RCC 7860 (cell line): Measurements from ENCODE around the gene SVOP.
"Not testable (repeated sequence)": the region's sequence is repeated elsewhere in the genome, so short reads cannot be mapped to it uniquely, and the experiment has no call there.

Source experiments
- DNase-seq: peaks from one replicate; pipeline ENCODE4 v3.0.0-alpha.2; 2015; ENCODE audit warnings: low spot score
- FAIRE-seq: peaks from 2 replicates; lab custom pipeline; 2012; peaks lifted over from hg19 to GRCh38; lab: Jason Lieb, UNC

Gene SVOP, protein sequence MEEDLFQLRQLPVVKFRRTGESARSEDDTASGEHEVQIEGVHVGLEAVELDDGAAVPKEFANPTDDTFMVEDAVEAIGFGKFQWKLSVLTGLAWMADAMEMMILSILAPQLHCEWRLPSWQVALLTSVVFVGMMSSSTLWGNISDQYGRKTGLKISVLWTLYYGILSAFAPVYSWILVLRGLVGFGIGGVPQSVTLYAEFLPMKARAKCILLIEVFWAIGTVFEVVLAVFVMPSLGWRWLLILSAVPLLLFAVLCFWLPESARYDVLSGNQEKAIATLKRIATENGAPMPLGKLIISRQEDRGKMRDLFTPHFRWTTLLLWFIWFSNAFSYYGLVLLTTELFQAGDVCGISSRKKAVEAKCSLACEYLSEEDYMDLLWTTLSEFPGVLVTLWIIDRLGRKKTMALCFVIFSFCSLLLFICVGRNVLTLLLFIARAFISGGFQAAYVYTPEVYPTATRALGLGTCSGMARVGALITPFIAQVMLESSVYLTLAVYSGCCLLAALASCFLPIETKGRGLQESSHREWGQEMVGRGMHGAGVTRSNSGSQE

GRCh38 chr12:109020796-109021380, at the start of gene SVOP:
Gene SVOP (minus strand): TSS chr12:109021068. CDS start chr12:109020868, 200 bp downstream.
- no peak for FAIRE-seq
- peak; percentile 15 for DNase-seq

DNA sequence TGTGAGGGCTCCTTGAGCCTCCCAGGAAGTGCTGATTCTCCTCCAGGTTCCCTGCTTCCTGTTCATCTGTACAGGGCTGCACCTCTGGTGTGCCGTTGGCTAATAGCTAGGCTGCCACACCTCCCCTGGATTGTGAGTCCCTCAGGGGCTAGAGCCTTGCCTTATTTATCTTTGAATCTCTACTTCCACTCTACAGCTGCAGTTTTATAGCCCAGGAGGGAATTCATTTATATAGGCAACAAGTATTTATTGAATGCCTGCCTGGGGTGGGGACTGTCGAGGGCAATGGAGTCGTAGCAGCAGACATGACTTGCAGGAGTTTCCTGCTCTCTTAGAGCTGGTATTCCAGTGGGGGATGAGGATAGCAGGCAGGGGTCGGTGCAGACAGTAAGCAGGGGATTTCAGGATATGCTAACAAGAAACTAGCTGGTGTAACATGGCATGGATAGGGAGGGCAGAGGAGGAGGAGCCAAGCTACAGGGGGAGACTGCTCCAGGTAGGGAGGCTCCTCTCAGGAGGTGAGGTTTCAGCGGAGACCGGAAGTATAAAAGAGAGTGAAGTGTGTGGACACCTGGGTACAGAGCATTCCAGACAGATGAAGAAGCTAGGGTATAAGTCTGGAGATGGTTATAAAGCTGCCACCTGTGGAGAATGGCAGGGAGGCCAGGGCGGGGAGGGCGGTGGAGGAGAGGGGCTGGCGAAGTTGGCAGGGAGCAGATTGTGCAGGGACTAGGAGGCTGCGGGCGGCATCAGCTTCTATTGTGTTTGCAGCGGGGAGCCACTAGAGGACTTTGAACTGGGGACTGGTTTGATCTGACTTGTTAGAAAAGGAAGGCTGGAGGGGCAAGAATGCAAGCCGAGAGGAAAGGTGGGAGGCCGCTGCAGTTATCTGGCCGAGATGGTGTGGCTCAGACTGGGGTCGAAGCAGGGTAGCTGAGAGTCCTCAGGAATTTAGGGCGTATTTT, 48.7 kb upstream of the SVOP start:
- FAIRE-seq, result no peak

DNA sequence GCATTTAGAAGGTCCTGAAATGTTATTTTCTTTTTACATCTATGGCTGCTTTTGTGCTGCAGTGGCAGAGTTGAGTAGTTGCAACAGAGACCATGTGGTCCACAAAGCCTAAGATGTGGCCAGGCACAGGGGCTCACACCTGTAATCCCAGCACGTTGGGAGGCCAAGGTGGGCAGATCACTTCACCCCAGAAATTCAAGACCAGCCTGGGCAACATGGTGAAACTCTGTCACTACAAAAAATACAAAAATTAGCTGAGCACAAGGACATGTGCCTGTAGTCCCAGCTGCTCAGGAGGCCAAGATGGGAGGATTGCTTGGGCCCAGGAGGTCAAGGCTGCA, 45.0 kb upstream of the SVOP start:
- no peak for FAIRE-seq
- no peak for DNase-seq

More for the DNA sequence above, 48.7 kb upstream of the SVOP start:
- no peak for DNase-seq

GRCh38 chr12:109065154-109065852, 44.4 kb upstream of the SVOP start:
- DNase-seq, result no peak
- FAIRE-seq, result no peak

GRCh38 chr12:109064143-109064542, 43.3 kb upstream of the SVOP start:
- FAIRE-seq (no peak), DNase-seq (no peak)

- no peak for FAIRE-seq
- DNase-seq, result no peak
Observed at GRCh38 chr12:109058773-109059172, 37.9 kb upstream of the SVOP start.

DNA sequence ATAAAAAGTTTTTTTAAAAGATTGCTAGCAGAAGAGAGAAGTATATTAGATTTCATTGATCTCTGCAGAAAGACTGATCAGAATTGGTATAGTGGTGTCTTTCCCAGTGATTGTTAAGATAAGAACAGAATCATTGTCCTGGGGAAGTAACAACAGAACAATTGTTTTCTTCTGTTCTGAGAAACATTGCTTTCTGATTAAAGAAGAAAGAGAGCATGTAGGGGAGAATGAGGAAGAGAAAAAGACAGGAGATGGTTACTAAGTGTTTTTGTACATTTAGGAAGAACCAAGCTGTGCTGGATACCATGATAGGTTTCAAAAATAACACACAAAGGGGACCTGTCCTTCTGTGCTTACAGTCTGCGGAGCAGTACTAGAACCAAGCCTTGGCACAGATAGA, 36.5 kb upstream of the SVOP start:
- FAIRE-seq (no peak), DNase-seq (no peak)

DNA sequence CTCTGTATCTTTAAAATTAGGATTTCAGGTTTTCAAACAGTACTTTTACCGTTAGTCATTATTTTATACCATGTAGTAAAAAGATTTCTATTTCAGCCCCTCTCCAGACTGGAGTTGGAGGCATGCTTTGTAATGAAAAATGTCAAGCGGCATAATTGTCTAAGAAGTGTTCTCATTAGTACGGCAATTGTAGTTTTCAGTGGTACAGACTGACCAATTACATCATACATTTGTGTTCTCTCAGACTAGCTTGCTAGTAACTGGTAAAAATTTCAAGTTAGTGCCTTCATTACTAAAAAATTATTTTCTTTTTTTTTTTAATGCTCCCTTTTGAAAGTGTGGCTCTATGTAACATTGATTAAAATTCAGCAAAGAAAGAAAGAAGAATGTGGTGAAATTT, 36.0 kb upstream of the SVOP start:
- FAIRE-seq (no peak), DNase-seq (no peak)

GRCh38 chr12:109054520-109054919, 33.7 kb upstream of the SVOP start:
- DNase-seq (no peak), FAIRE-seq (no peak)

GRCh38 chr12:109054124-109054513, 33.3 kb upstream of the SVOP start:
- not testable (repeated sequence) for FAIRE-seq, DNase-seq

- FAIRE-seq (no peak), DNase-seq (no peak)
Observed at GRCh38 chr12:109053382-109054123, 32.7 kb upstream of the SVOP start.

DNA sequence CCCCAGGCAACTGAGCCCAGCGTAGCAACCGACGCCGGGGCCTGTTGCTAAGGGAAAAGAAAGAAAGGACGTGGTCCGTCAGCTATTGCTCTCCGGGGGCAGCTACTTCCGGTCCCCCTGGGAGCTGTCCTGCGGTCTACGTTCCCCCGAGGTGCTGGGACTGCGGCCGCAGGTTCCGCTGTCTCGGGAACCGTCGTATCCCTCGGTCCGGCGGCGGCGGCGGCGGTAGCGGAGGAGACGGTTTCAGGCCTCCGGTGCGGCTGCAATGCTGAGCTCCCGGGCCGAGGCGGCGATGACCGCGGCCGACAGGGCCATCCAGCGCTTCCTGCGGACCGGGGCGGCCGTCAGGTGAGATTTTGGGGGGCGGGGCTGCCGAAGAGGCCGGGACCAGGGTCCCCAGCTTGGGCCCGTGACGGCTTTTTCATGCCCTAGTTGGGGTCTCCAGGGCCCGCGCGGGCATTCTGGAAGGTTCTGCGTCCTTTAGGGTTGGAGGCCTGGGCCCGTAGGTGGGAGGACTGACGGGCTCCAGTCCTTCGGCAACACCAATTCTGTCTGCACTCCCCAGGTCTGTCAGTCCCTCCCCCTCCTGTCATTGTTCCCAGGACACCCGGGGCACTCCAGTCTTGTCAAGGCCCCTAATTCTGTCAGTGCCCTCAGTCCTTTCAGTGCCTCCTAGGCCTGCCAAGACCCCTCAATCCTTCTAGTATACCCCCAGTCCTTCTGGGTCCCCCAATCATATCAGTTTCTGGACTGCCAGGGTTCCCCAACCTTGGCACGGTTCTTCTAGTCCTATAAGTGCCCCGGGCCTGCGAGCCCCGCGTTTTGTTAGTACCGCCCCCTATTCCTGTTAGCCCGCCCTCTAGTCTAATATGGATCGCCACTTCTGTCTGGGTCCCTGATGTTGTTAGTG, 31.8 kb upstream of the SVOP start, which contains the start of gene USP30:
USP30 (plus strand) TSS at position 163 of the 910 bp plus-strand sequence; CDS start at position 266, 103 bp downstream.
- FAIRE-seq, result no peak
- peak; percentile 60 for DNase-seq

- FAIRE-seq (no peak), DNase-seq (no peak)
Observed at GRCh38 chr12:109052097-109052413, 31.2 kb upstream of the SVOP start.

DNA sequence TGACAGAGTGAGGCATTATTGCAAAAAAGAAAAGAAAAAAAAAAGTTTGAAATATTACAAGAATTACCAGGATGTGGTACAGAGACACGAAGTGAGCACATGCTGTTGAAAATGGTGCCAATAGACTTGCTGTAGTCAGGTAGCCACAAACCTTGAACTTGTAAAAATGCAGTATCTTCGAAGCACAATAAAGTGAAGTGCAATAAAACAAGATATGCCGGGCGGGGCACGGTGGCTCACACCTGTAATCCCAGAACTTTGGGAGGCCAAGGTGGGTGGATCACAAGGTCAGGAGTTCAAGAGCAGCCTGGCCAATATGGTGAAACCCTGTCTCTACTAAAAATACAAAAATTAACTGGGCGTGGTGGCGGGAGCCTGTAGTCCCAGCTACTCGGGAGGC, 28.9 kb upstream of the SVOP start:
- DNase-seq, FAIRE-seq: not testable (repeated sequence)

DNA sequence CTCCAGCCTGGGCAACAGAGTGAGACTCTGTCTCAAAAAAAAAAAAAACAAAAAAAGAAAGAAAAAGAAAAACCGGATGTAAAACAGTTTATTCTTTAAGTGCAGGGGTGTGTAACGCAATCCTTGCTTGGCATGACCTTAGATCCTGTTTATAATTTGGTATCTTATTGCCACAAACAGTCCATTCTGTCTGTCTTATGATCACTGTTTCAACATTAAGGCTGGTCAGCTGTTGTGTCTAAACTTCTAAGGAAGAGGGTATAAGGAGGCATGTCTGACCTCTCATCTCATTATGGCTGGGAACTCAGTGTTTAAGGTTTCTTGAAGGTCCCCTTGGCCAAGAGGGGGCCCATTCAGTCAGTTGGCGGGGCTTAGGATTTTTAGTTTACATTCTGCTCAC, 27.8 kb upstream of the SVOP start:
- FAIRE-seq, result not testable (repeated sequence)

DNA sequence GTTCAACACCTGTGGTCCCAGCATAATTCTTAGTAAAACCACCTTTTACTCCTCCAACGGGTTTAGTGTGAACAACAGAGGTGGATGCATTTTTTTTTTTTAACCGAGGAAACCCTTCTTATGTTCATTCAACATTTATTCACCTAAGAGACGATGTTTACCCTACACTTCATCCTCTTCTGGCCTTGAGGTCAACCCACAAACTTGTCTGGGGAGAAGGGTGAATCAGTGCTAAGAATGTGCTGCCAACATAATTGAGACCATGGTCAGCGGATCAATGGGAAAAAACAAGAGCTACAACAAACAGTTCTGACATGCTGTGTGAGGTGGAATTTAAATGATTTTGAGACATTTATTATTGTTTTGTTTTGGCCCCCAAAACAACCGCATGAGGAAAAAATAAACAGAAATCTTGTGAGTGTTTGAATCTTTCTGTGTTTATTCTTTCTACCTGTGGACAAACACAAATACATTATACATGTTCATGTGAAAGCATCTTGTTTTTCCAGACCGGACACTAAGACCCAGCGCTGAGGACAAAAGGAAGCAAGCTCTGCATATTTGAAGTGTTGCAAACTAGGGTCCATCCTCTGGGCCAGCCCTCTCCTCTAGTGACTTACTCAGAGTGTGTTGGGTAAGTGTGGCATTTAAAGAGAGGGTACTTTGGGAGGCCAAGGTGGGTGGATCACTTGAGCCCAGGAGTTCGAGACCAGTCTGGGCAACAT, 26.4 kb upstream of the SVOP start:
- DNase-seq, result peak; percentile 9
- FAIRE-seq, result no peak

More for the DNA sequence above, 27.8 kb upstream of the SVOP start:
- DNase-seq, result not testable (repeated sequence)

- DNase-seq (no peak), FAIRE-seq (no peak)
Observed at GRCh38 chr12:109044241-109044640, 23.4 kb upstream of the SVOP start.

- FAIRE-seq (no peak), DNase-seq (no peak)
Observed at GRCh38 chr12:109036975-109037374, 16.1 kb upstream of the SVOP start.
